ENCODE measurements around the gene CDC42BPA. TPM values are rescaled to one million over a fixed set of nuclear protein-coding genes. Genes with fewer than 3 reads are reported as not detected.

CDC42BPA gene
- total RNA-seq, 3 donors from 2014 or later = 39.8 to 54.7 (median 46.7) TPM

GRCh38 chr1:226943156-226943555 lies 375.1 kb downstream of the CDC42BPA start:
- no peaks in the 10 kb centered on the region for H3K27me3 ChIP-seq
- peaks cover 0 to 4% of the 10 kb centered on the region in 2 donors for H3K9me3 ChIP-seq
- intact Hi-C loops (cut with DNase I; ENCODE audit: low total_unique reads) = no loop called here
- H3K27ac ChIP-seq = no peak overlapping the region
- H3K36me3 ChIP-seq = no peaks in the 10 kb centered on the region
- H3K4me3 ChIP-seq = no peak overlapping the region
- TF ChIP-seq POLR2A (IDR thresholded peaks at IDR 0.05) = no peak
- TF ChIP-seq CTCF (IDR thresholded peaks at IDR 0.05) = no peak
- TF ChIP-seq POLR2AphosphoS5 (IDR thresholded peaks at IDR 0.05) = no peak
- DNase-seq (ENCODE audit: low spot score in 2 of 2) = no peak
- H3K4me1 ChIP-seq = peaks cover 0 to 11% of the 10 kb centered on the region in 2 donors

GRCh38 chr1:226942392-226942791 lies 375.9 kb downstream of the CDC42BPA start:
- Histone ChIP-seq H3K27ac (no peak overlapping the region), H3K4me3 (no peak overlapping the region), H3K9me3 (no peaks in the 10 kb centered on the region), H3K27me3 (no peaks in the 10 kb centered on the region), H3K4me1 (peaks cover 0 to 11% of the 10 kb centered on the region in 2 donors), H3K36me3 (no peaks in the 10 kb centered on the region)
- intact Hi-C loops (cut with DNase I; ENCODE audit: low total_unique reads) = no loop called here
- TF ChIP-seq POLR2A (IDR thresholded peaks at IDR 0.05) = no peak
- TF ChIP-seq POLR2AphosphoS5 (IDR thresholded peaks at IDR 0.05) = no peak
- no peak for TF ChIP-seq CTCF (IDR thresholded peaks at IDR 0.05)
- no peak for DNase-seq (ENCODE audit: low spot score in 2 of 2)

- intact Hi-C loops (cut with DNase I; ENCODE audit: low total_unique reads) = no loop called here
- Histone ChIP-seq H3K9me3 (no peaks in the 10 kb centered on the region), H3K36me3 (no peaks in the 10 kb centered on the region), H3K4me1 (peaks cover 0 to 11% of the 10 kb centered on the region in 2 donors), H3K4me3 (peak overlapping the region; percentile 81 to 90 (median 88)), H3K27ac (peak overlapping the region in 1 of 2 donors; percentile 95), H3K27me3 (no peaks in the 10 kb centered on the region)
- no peak for DNase-seq (ENCODE audit: low spot score in 2 of 2)
- TF ChIP-seq POLR2AphosphoS5 (IDR thresholded peaks at IDR 0.05) (no peak), CTCF (IDR thresholded peaks at IDR 0.05) (no peak), POLR2A (IDR thresholded peaks at IDR 0.05) (no peak)
Measured at GRCh38 chr1:226940806-226941067, 377.6 kb downstream of the CDC42BPA start.

GRCh38 chr1:226940029-226940805 lies 378.1 kb downstream of the CDC42BPA start, which contains the start of gene COQ8A:
Gene COQ8A, plus strand, starts transcription at chr1:226940294. Its CDS starts 21,092 bp downstream, at chr1:226961386.
- Histone ChIP-seq H3K36me3 (no peaks in the 10 kb centered on the region), H3K4me3 (peak within 1 kb of the TSS; percentile 81 to 90 (median 88)), H3K27me3 (no peaks in the 10 kb centered on the region), H3K4me1 (peaks cover 0 to 11% of the 10 kb centered on the region in 2 donors), H3K9me3 (peaks cover 0 to 5% of the 10 kb centered on the region in 2 donors), H3K27ac (peak within 1 kb of the TSS; percentile 95)
- intact Hi-C loops (cut with DNase I; ENCODE audit: low total_unique reads) = no loop called here
- peak; percentile 99 for DNase-seq (ENCODE audit: low spot score in 2 of 2)
- TF ChIP-seq CTCF (IDR thresholded peaks at IDR 0.05) (peak in 1 of 3 donors; percentile 13), POLR2AphosphoS5 (IDR thresholded peaks at IDR 0.05) (peak in 1 of 3 donors; percentile 71), POLR2A (IDR thresholded peaks at IDR 0.05) (no peak)

Other genes with a start within 250 kb of the CDC42BPA start
- 10 to 100 TPM in 2 of 3 donors, 1 to 10 TPM in 1; 8.5 to 19.8 (median 12.8) TPM for gene ZNF678, start 245.1 kb upstream of the CDC42BPA start, total RNA-seq